ENCODE measurements around the gene SIRT1. TPM values are rescaled to one million over a fixed set of nuclear protein-coding genes. Genes with fewer than 3 reads are reported as not detected.
A peak's percentile ranks its signal among the peaks of the same experiment; 100 is the strongest.

Gene SIRT1
- total and polyA plus RNA-seq, 9 of the 15 experiments (the other 6 are each of a cell fraction or from before 2014, with no cell fraction given) = 7.8 to 25.8 (median 19.1) TPM

DNA sequence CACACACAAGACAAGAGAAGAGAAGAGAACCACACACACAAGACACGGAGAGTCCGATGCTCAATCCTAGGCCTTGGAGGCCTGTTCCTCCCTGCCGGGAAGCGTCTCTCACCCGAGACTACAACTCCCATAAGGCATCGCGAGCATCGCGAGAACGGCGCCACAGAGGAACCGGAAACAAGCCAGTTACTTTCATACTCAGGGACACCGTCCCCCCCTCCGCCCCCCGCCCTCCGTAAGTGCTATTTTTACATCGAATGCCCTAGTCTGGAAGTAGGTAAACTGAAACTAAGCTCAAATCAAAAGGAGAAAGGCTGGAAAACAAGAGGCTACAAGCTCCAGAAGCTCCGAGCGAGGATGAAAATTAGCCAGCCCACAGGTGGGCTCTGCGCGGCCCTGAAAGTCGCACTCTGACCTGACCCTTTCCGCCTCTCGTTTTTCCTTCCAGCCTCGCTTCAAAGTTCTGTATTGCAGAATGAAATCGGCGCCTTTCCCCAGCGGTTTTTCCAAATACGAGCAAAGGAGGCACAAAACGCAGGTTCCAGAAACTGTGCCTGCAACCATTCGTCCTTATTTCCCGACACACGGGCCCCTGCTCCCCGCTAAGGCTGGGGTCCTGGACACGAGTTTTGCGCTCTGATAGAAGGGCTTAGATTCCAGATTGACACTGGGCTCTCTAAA lies 35.0 kb upstream of the SIRT1 start (continued):
- TF ChIP-seq, protein P1, sequence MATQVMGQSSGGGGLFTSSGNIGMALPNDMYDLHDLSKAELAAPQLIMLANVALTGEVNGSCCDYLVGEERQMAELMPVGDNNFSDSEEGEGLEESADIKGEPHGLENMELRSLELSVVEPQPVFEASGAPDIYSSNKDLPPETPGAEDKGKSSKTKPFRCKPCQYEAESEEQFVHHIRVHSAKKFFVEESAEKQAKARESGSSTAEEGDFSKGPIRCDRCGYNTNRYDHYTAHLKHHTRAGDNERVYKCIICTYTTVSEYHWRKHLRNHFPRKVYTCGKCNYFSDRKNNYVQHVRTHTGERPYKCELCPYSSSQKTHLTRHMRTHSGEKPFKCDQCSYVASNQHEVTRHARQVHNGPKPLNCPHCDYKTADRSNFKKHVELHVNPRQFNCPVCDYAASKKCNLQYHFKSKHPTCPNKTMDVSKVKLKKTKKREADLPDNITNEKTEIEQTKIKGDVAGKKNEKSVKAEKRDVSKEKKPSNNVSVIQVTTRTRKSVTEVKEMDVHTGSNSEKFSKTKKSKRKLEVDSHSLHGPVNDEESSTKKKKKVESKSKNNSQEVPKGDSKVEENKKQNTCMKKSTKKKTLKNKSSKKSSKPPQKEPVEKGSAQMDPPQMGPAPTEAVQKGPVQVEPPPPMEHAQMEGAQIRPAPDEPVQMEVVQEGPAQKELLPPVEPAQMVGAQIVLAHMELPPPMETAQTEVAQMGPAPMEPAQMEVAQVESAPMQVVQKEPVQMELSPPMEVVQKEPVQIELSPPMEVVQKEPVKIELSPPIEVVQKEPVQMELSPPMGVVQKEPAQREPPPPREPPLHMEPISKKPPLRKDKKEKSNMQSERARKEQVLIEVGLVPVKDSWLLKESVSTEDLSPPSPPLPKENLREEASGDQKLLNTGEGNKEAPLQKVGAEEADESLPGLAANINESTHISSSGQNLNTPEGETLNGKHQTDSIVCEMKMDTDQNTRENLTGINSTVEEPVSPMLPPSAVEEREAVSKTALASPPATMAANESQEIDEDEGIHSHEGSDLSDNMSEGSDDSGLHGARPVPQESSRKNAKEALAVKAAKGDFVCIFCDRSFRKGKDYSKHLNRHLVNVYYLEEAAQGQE (IDR thresholded peaks at IDR 0.05; ENCODE audit: borderline replicate concordance) = no peak
- TF ChIP-seq, protein P1 (CRISPR knock-in tag; IDR thresholded peaks at IDR 0.05; ENCODE audit: low read depth) = no peak
- TF ChIP-seq PHB2 (IDR thresholded peaks at IDR 0.05; ENCODE audit: low read depth) (no peak), CXXC5 (CRISPR knock-in tag; IDR thresholded peaks at IDR 0.05) (peak; percentile 76), XRCC5 (IDR thresholded peaks at IDR 0.05; ENCODE audit: low read depth, low read length) (0 out of 2 replicates have a peak, but pooled peaks have one; percentile 30), SMAD4 (CRISPR knock-in tag; conservative IDR thresholded peaks at IDR 0.05) (peak; percentile 37; the same call in 1 of the 2 replicates), ZZZ3 (IDR thresholded peaks at IDR 0.05) (0 out of 2 replicates have a peak, but pooled peaks have one; percentile 33), CTCF (IDR thresholded peaks at IDR 0.05 in 2 of 3, conservative IDR thresholded peaks at IDR 0.05 in 1 of 3; ENCODE audit: insufficient read depth in 2 of 3, low read depth in 1 of 3, low read length in 3 of 3) (peak in 1 of 3 experiments; percentile 41; a peak in 2 of 6 replicates), PHF20 (IDR thresholded peaks at IDR 0.05; ENCODE audit: partially characterized antibody) (peak; percentile 95), CTBP1 (IDR thresholded peaks at IDR 0.05; ENCODE audit: borderline replicate concordance) (0 out of 2 replicates have a peak, but pooled peaks have one; percentile 25), CHD1 (IDR thresholded peaks at IDR 0.05; ENCODE audit: low read length) (no peak), ERF (CRISPR knock-in tag; IDR thresholded peaks at IDR 0.05) (0 out of 2 replicates have a peak, but pooled peaks have one; percentile 37)
- TF ChIP-seq, protein P2, sequence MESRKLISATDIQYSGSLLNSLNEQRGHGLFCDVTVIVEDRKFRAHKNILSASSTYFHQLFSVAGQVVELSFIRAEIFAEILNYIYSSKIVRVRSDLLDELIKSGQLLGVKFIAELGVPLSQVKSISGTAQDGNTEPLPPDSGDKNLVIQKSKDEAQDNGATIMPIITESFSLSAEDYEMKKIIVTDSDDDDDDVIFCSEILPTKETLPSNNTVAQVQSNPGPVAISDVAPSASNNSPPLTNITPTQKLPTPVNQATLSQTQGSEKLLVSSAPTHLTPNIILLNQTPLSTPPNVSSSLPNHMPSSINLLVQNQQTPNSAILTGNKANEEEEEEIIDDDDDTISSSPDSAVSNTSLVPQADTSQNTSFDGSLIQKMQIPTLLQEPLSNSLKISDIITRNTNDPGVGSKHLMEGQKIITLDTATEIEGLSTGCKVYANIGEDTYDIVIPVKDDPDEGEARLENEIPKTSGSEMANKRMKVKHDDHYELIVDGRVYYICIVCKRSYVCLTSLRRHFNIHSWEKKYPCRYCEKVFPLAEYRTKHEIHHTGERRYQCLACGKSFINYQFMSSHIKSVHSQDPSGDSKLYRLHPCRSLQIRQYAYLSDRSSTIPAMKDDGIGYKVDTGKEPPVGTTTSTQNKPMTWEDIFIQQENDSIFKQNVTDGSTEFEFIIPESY (CRISPR knock-in tag; IDR thresholded peaks at IDR 0.05) = no peak; the same call in 1 of the 2 replicates
- TF ChIP-seq, protein P3, sequence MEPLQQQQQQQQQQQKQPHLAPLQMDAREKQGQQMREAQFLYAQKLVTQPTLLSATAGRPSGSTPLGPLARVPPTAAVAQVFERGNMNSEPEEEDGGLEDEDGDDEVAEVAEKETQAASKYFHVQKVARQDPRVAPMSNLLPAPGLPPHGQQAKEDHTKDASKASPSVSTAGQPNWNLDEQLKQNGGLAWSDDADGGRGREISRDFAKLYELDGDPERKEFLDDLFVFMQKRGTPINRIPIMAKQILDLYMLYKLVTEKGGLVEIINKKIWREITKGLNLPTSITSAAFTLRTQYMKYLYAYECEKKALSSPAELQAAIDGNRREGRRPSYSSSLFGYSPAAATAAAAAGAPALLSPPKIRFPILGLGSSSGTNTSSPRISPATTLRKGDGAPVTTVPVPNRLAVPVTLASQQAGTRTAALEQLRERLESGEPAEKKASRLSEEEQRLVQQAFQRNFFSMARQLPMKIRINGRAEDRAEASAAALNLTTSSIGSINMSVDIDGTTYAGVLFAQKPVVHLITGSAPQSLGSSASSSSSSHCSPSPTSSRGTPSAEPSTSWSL (CRISPR knock-in tag; IDR thresholded peaks at IDR 0.05; ENCODE audit: borderline replicate concordance) = no peak

Measured in K562 (cell line).